Measurements from ENCODE around the gene TBC1D14. TPM values are rescaled to one million over a fixed set of nuclear protein-coding genes. Genes with fewer than 3 reads are reported as not detected.
"Not testable (repeated sequence)": the region's sequence is repeated elsewhere in the genome, so short reads cannot be mapped to it uniquely, and the experiment has no call there.

TBC1D14 gene
- total RNA-seq, 2 experiments from 2014 or later, result 39.4 to 39.8 TPM

GRCh38 chr4:6967846-6968340, 58.3 kb downstream of the TBC1D14 start:
- DNase-seq (no peak), ATAC-seq (no peak)
- Mint-ChIP-seq H3K4me1 (ENCODE audit: low read depth) (peaks cover 9% of the 10 kb centered on the region), H3K4me3 (no peak overlapping the region), H3K9me3 (ENCODE audit: insufficient read depth) (no peaks in the 10 kb centered on the region), H3K36me3 (ENCODE audit: low read depth) (peaks cover 9% of the 10 kb centered on the region), H3K27ac (peak overlapping the region; percentile 55), H3K27me3 (ENCODE audit: low read depth) (no peaks in the 10 kb centered on the region)
- ChIA-PET CTCF (interaction anchor here (1.2 kb wide), 2 partner anchors 12 to 58 kb away, joined by 3 read pairs; partner anchors contain the start of gene TBC1D14), POLR2A (no interaction called here)

GRCh38 chr4:6968496-6968895, 58.9 kb downstream of the TBC1D14 start:
- ChIA-PET CTCF (interaction anchor here (1.2 kb wide), 2 partner anchors 12 to 59 kb away, joined by 3 read pairs; partner anchors contain the start of gene TBC1D14), POLR2A (no interaction called here)
- no peak overlapping the region for H3K27ac Mint-ChIP-seq
- H3K36me3 Mint-ChIP-seq (ENCODE audit: low read depth), result peaks cover 9% of the 10 kb centered on the region
- ATAC-seq (no peak), DNase-seq (no peak)
- H3K9me3 Mint-ChIP-seq (ENCODE audit: insufficient read depth), result no peaks in the 10 kb centered on the region
- no peaks in the 10 kb centered on the region for H3K27me3 Mint-ChIP-seq (ENCODE audit: low read depth)
- no peak overlapping the region for H3K4me3 Mint-ChIP-seq
- peaks cover 9% of the 10 kb centered on the region for H3K4me1 Mint-ChIP-seq (ENCODE audit: low read depth)

- Mint-ChIP-seq H3K27ac (no peak overlapping the region), H3K27me3 (ENCODE audit: low read depth) (no peaks in the 10 kb centered on the region), H3K36me3 (ENCODE audit: low read depth) (peaks cover 9% of the 10 kb centered on the region), H3K4me1 (ENCODE audit: low read depth) (peaks cover 8% of the 10 kb centered on the region), H3K4me3 (no peak overlapping the region), H3K9me3 (ENCODE audit: insufficient read depth) (no peaks in the 10 kb centered on the region)
- ATAC-seq (no peak), DNase-seq (no peak)
- ChIA-PET CTCF (no interaction called here), POLR2A (no interaction called here)
Observed at GRCh38 chr4:6969826-6970800, 60.5 kb downstream of the TBC1D14 start.

GRCh38 chr4:6971536-6972374, 62.1 kb downstream of the TBC1D14 start:
- H3K4me1 Mint-ChIP-seq (ENCODE audit: low read depth), result peaks cover 10% of the 10 kb centered on the region
- H3K36me3 Mint-ChIP-seq (ENCODE audit: low read depth), result peaks cover 12% of the 10 kb centered on the region
- POLR2A ChIA-PET, result no interaction called here
- H3K27me3 Mint-ChIP-seq (ENCODE audit: low read depth), result no peaks in the 10 kb centered on the region
- H3K9me3 Mint-ChIP-seq (ENCODE audit: insufficient read depth), result no peaks in the 10 kb centered on the region
- DNase-seq, result no peak
- H3K27ac Mint-ChIP-seq, result no peak overlapping the region
- H3K4me3 Mint-ChIP-seq, result no peak overlapping the region
- no peak for ATAC-seq
- CTCF ChIA-PET, result interaction anchor here (1.0 kb wide), 1 partner anchor 98 kb away, joined by 3 read pairs; no protein-coding TSS in a partner anchor

- H3K36me3 Mint-ChIP-seq (ENCODE audit: low read depth), result peaks cover 9% of the 10 kb centered on the region
- H3K4me3 Mint-ChIP-seq, result no peak overlapping the region
- H3K4me1 Mint-ChIP-seq (ENCODE audit: low read depth), result peaks cover 10% of the 10 kb centered on the region
- ChIA-PET POLR2A (no interaction called here), CTCF (interaction anchor here (1.0 to 1.1 kb wide), 2 partner anchors 11 to 98 kb away, joined by 3 read pairs; no protein-coding TSS in a partner anchor)
- ATAC-seq (no peak), DNase-seq (no peak)
- H3K9me3 Mint-ChIP-seq (ENCODE audit: insufficient read depth), result no peaks in the 10 kb centered on the region
- H3K27me3 Mint-ChIP-seq (ENCODE audit: low read depth), result no peaks in the 10 kb centered on the region
- H3K27ac Mint-ChIP-seq, result no peak overlapping the region
Observed at GRCh38 chr4:6972375-6972650, 62.7 kb downstream of the TBC1D14 start.

- ChIA-PET POLR2A (no interaction called here), CTCF (interaction anchor here (1.1 to 1.9 kb wide), 4 partner anchors 11 to 99 kb away, joined by 3 to 7 read pairs (median 4); no protein-coding TSS in a partner anchor)
- ATAC-seq (no peak), DNase-seq (no peak)
- no peak overlapping the region for H3K27ac Mint-ChIP-seq
- no peaks in the 10 kb centered on the region for H3K27me3 Mint-ChIP-seq (ENCODE audit: low read depth)
- H3K36me3 Mint-ChIP-seq (ENCODE audit: low read depth), result peaks cover 5% of the 10 kb centered on the region
- no peak overlapping the region for H3K4me3 Mint-ChIP-seq
- H3K4me1 Mint-ChIP-seq (ENCODE audit: low read depth), result peaks cover 10% of the 10 kb centered on the region
- no peaks in the 10 kb centered on the region for H3K9me3 Mint-ChIP-seq (ENCODE audit: insufficient read depth)
Observed at GRCh38 chr4:6972911-6973310, 63.3 kb downstream of the TBC1D14 start.

GRCh38 chr4:6974138-6974848, 64.7 kb downstream of the TBC1D14 start:
- Mint-ChIP-seq H3K36me3 (ENCODE audit: low read depth) (peaks cover 3% of the 10 kb centered on the region), H3K27me3 (ENCODE audit: low read depth) (no peaks in the 10 kb centered on the region), H3K27ac (no peak overlapping the region), H3K4me1 (ENCODE audit: low read depth) (peaks cover 10% of the 10 kb centered on the region), H3K4me3 (no peak overlapping the region), H3K9me3 (ENCODE audit: insufficient read depth) (no peaks in the 10 kb centered on the region)
- DNase-seq (peak; percentile 87), ATAC-seq (peak; percentile 90)
- CTCF ChIA-PET, result interaction anchor here (0.6 to 1.9 kb wide), 38 partner anchors 8 to 257 kb away, joined by 3 to 24 read pairs (median 4); partner anchors contain the start of genes GRPEL1, TADA2B and TBC1D14
- POLR2A ChIA-PET, result interaction anchor here (0.6 kb wide), 2 partner anchors 65 to 91 kb away, joined by 3 to 7 read pairs; partner anchors contain the start of gene TBC1D14

- H3K27ac Mint-ChIP-seq; H3K4me3 Mint-ChIP-seq; ATAC-seq; H3K27me3 Mint-ChIP-seq (ENCODE audit: low read depth); POLR2A ChIA-PET; CTCF ChIA-PET; H3K36me3 Mint-ChIP-seq (ENCODE audit: low read depth); H3K9me3 Mint-ChIP-seq (ENCODE audit: insufficient read depth); DNase-seq: not testable (repeated sequence)
- peaks cover 13% of the 10 kb centered on the region for H3K4me1 Mint-ChIP-seq (ENCODE audit: low read depth)
Observed at GRCh38 chr4:6977846-6978245, 68.2 kb downstream of the TBC1D14 start.

GRCh38 chr4:6983544-6984142, 74.0 kb downstream of the TBC1D14 start:
- Mint-ChIP-seq H3K27ac (no peak overlapping the region), H3K4me1 (ENCODE audit: low read depth) (peaks cover 38% of the 10 kb centered on the region), H3K27me3 (ENCODE audit: low read depth) (no peaks in the 10 kb centered on the region), H3K4me3 (no peak overlapping the region), H3K36me3 (ENCODE audit: low read depth) (peaks cover 13% of the 10 kb centered on the region), H3K9me3 (ENCODE audit: insufficient read depth) (no peaks in the 10 kb centered on the region)
- DNase-seq, result no peak
- ATAC-seq, result no peak
- POLR2A ChIA-PET, result interaction anchor here (1.1 kb wide), 2 partner anchors 74 to 202 kb away, joined by 3 read pairs; partner anchors contain the start of gene TBC1D14
- CTCF ChIA-PET, result interaction anchor here (1.0 to 3.3 kb wide), 5 partner anchors 9 to 59 kb away, joined by 3 to 24 read pairs (median 3); a partner anchor contains a TSS

GRCh38 chr4:6984612-6985425, 75.2 kb downstream of the TBC1D14 start:
- Mint-ChIP-seq H3K27me3 (ENCODE audit: low read depth) (no peaks in the 10 kb centered on the region), H3K36me3 (ENCODE audit: low read depth) (peaks cover 18% of the 10 kb centered on the region), H3K9me3 (ENCODE audit: insufficient read depth) (no peaks in the 10 kb centered on the region), H3K27ac (no peak overlapping the region), H3K4me1 (ENCODE audit: low read depth) (peaks cover 50% of the 10 kb centered on the region), H3K4me3 (peak overlapping the region; percentile 90)
- DNase-seq (no peak), ATAC-seq (no peak)
- CTCF ChIA-PET, result interaction anchor here (0.7 to 3.3 kb wide), 6 partner anchors 11 to 85 kb away, joined by 3 to 24 read pairs (median 4); a partner anchor contains a TSS
- POLR2A ChIA-PET, result interaction anchor here (0.9 to 1.3 kb wide), 3 partner anchors 14 to 203 kb away, joined by 3 to 6 read pairs (median 3); no protein-coding TSS in a partner anchor
